IMR-90 (cell line): ENCODE results near the gene CD7. TPM values are rescaled to one million over a fixed set of nuclear protein-coding genes. Genes with fewer than 3 reads are reported as not detected.

Experiments used
- ATAC-seq: fragments of 200-7000 bp; cut with Tn5 transposase; 2 replicates; pipeline ENCODE4 v1.9.1; 2020; ENCODE audit warnings: low read depth, mild to moderate bottlenecking, moderate library complexity
- BruUV-seq: library from RNA; stranded (reverse); fragments of 400-500 nt; replicated peaks from 2 replicates; lab custom pipeline; 2021; lab: Mats Ljungman, UMichigan
- CTCF ChIA-PET: fragments of 300-600 bp; formaldehyde crosslinking; extraction: SDS; loops from one replicate; lab custom pipeline; 2021; ENCODE audit warnings: antibody characterized with exemption; lab: Yijun Ruan, JAX
- POLR2A ChIA-PET: fragments of 300-600 bp; sonication (Branson Sonifier 250); formaldehyde crosslinking; loops from one replicate; lab custom pipeline; 2022; ENCODE audit warnings: antibody characterized with exemption; ENCODE audit not compliant: unreplicated experiment; lab: Charles Lee
- DNase-seq: peaks from one replicate; pipeline ENCODE4 v3.0.0; 2013
- H2AFZ ChIP-seq: replicated peaks from 2 replicates; pipeline ENCODE3; 2013; ENCODE audit warnings: low read length, mild to moderate bottlenecking; ENCODE audit not compliant: poor library complexity
- H2AK5ac ChIP-seq: 2 replicates; pipeline ENCODE4 v1.6.1; 2013; ENCODE audit warnings: low read depth, low read length, inconsistent platforms
- H2AK9ac ChIP-seq: replicated peaks from 2 replicates; pipeline ENCODE3; 2013; ENCODE audit warnings: mild to moderate bottlenecking, low read depth, low read length, moderate library complexity; ENCODE audit not compliant: poor library complexity
- H2BK120ac ChIP-seq: 2 replicates; pipeline ENCODE4 v1.6.1; 2013; ENCODE audit warnings: low read depth, low read length, inconsistent platforms
- H2BK15ac ChIP-seq: 3 replicates; pipeline ENCODE4 v1.6.1; 2013; ENCODE audit warnings: low read depth, low read length, inconsistent platforms
- H2BK20ac ChIP-seq: 2 replicates; pipeline ENCODE4 v1.6.1; 2013; ENCODE audit warnings: low read depth, mild to moderate bottlenecking, inconsistent platforms, low read length, moderate library complexity
- H2BK5ac ChIP-seq: 2 replicates; pipeline ENCODE4 v1.6.1; 2013; ENCODE audit warnings: mild to moderate bottlenecking, low read depth, low read length, inconsistent platforms; ENCODE audit not compliant: poor library complexity, severe bottlenecking
- H3K14ac ChIP-seq: replicated peaks from 2 replicates; pipeline ENCODE4 v1.6.1; 2013; ENCODE audit warnings: low read depth, low read length, inconsistent platforms
- H3K18ac ChIP-seq: 2 replicates; pipeline ENCODE4 v1.6.1; 2013; ENCODE audit warnings: low read depth, low read length, control low read depth
- H3K23ac ChIP-seq: 2 replicates; pipeline ENCODE4 v1.6.1; 2013; ENCODE audit warnings: low read depth, low read length, inconsistent platforms
- H3K27ac ChIP-seq: 2 replicates; pipeline ENCODE4 v1.5.1; 2013; ENCODE audit warnings: mild to moderate bottlenecking, control low read depth, low read length; ENCODE audit not compliant: insufficient read depth
- H3K27me3 ChIP-seq: 2 replicates; pipeline ENCODE4 v1.6.1; 2013; ENCODE audit warnings: low read length; ENCODE audit not compliant: control insufficient read depth, insufficient read depth
- H3K36me3 ChIP-seq: 2 replicates; pipeline ENCODE4 v1.6.1; 2013; ENCODE audit warnings: low read length, mixed read lengths; ENCODE audit not compliant: control insufficient read depth, insufficient read depth
- H3K4ac ChIP-seq: 2 replicates; pipeline ENCODE4 v1.6.1; 2013; ENCODE audit warnings: low read depth, low read length, inconsistent platforms
- H3K4me1 ChIP-seq: 2 replicates; pipeline ENCODE4 v1.6.1; 2013; ENCODE audit warnings: low read length, mixed read lengths; ENCODE audit not compliant: control insufficient read depth, insufficient read depth
- H3K4me2 ChIP-seq: 2 replicates; pipeline ENCODE4 v1.6.1; 2013; ENCODE audit warnings: low read depth, mild to moderate bottlenecking, control low read depth, low read length, moderate library complexity
- H3K4me3 ChIP-seq: 2 replicates; pipeline ENCODE4 v1.5.1; 2013; ENCODE audit warnings: low read depth, mild to moderate bottlenecking, control low read depth, low read length, moderate library complexity; ENCODE audit not compliant: insufficient read depth
- H3K56ac ChIP-seq: 2 replicates; pipeline ENCODE4 v1.6.1; 2013; ENCODE audit warnings: low read length, inconsistent platforms; ENCODE audit not compliant: insufficient read depth; ENCODE audit errors: extremely low read depth
- H3K79me1 ChIP-seq, 2 experiments: 2 replicates each; pipeline ENCODE4 v1.6.1; 2013; ENCODE audit warnings: low read length in 2 of 2, inconsistent platforms in 1 of 2, low read depth in 1 of 2
- H3K9ac ChIP-seq: 2 replicates; pipeline ENCODE4 v1.6.1; 2013; ENCODE audit warnings: low read depth, low read length, control low read depth
- H3K9me1 ChIP-seq: 2 replicates; pipeline ENCODE4 v1.6.1; 2013; ENCODE audit warnings: low read length, inconsistent platforms; ENCODE audit not compliant: insufficient read depth
- H3K9me3 ChIP-seq: 2 replicates; pipeline ENCODE4 v1.6.1; 2013; ENCODE audit warnings: low read length; ENCODE audit not compliant: control insufficient read depth, insufficient read depth
- H4K20me1 ChIP-seq: 2 replicates; pipeline ENCODE4 v1.6.1; 2013; ENCODE audit warnings: low read length, inconsistent platforms; ENCODE audit not compliant: insufficient read depth
- H4K5ac ChIP-seq: 2 replicates; pipeline ENCODE4 v1.6.1; 2013; ENCODE audit warnings: mild to moderate bottlenecking, low read depth, low read length, control low read depth
- H4K8ac ChIP-seq, 2 experiments: 2 replicates each; pipeline ENCODE4 v1.6.1; 2013; ENCODE audit warnings: low read depth in 2 of 2, low read length in 2 of 2, control low read depth in 1 of 2, inconsistent platforms in 1 of 2
- H4K91ac ChIP-seq: 2 replicates; pipeline ENCODE4 v1.6.1; 2013; ENCODE audit warnings: low read depth, low read length, inconsistent platforms; ENCODE audit not compliant: insufficient read depth
- FOS ChIP-seq: fragments of 150-350 bp; IDR thresholded peaks from 2 replicates; pipeline ENCODE4 v1.6.1; 2016; ENCODE audit warnings: low read depth, low read length
- POLR2A ChIP-seq: IDR thresholded peaks from 2 replicates; pipeline ENCODE4 v1.6.1; 2012; ENCODE audit warnings: mild to moderate bottlenecking, low read depth, low read length
- WGBS, 2 experiments: methylation state at CpG; one replicate each; pipeline versions ENCODE4 v1.1.5 to v1.1.7; 2013; ENCODE audit warnings: missing lambda C conversion rate in 2 of 2; ENCODE audit not compliant: insufficient read length in 1 of 2; ENCODE audit errors: extremely low coverage in 2 of 2; 5-methylcytosine and 5-hydroxymethylcytosine counted together
- dilution Hi-C: fragments of 300-500 bp; cut with HindIII; formaldehyde crosslinking; loops from one replicate; pipeline ENCODE4 v1.14.3; 2018; ENCODE audit warnings: low sequenced_read_pairs; ENCODE audit not compliant: unreplicated experiment
- in situ Hi-C: fragments of 300-500 bp; cut with MboI; formaldehyde crosslinking; loops from 3 replicates; pipeline ENCODE4 v1.14.3; 2019; ENCODE audit warnings: low sequenced_read_pairs, inconsistent platforms, mixed read lengths
- intact Hi-C: fragments of 100-400 bp; cut with micrococcal nuclease; formaldehyde crosslinking; loops from 2 replicates; pipeline ENCODE4 v1.10.0; 2022
- polyA plus RNA-seq, 3 experiments: library from polyadenylated mRNA; depleted of rRNA; stranded (reverse); fragments of >200 nt; gene quantifications; 2 replicates each; pipeline ENCODE4 v1.2.3, GENCODE V29; 2012; ENCODE audit warnings: low replicate concordance in 1 of 3
- total RNA-seq: library from RNA; depleted of rRNA; stranded (reverse); fragments of >200 nt; gene quantifications from 2 replicates; pipeline ENCODE4 v1.2.3, GENCODE V29; 2012

CD7 gene
- total and polyA plus RNA-seq, 2 of the 4 experiments (the other 2 are of a cell fraction) = not detected

DNA sequence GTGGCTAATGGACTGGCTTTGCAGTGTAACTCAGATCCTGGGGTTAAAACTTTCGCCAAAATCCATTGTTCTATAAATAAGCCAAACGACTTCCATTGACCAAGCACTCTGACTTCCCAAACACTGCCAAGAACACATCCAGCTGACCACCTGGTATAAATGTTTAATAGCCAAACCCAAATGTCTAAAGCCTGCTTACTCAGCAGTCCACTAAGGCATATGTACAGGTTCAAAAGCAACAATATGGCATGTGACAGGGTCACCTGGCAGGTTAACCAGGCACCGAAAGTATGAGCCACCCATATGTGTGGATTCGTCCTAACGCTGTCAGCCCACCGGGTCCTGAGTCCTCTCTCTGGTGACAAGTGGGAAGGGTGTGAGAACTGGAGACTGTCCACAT lies 46.0 kb downstream of the CD7 start:
- in situ Hi-C loops = no loop called here

More for the DNA sequence above, 46.0 kb downstream of the CD7 start:
- Histone ChIP-seq H3K23ac (peak overlapping the region; percentile 2; the same call in 1 of the 2 replicates), H3K4me3 (no peak overlapping the region), H2AK9ac (no peak overlapping the region), H3K18ac (no peak overlapping the region), H2BK15ac (no peak overlapping the region), H3K9me1 (peaks cover 33% of the 10 kb centered on the region), H3K36me3 (peaks cover 30% of the 10 kb centered on the region), H2BK120ac (no peak overlapping the region), H4K91ac (no peak overlapping the region), H3K4me1 (peaks cover 37% of the 10 kb centered on the region), H4K5ac (no peak overlapping the region), H2BK20ac (no peak overlapping the region), H3K4me2 (no peak overlapping the region; the same call in 1 of the 2 replicates), H3K27ac (no peak overlapping the region), H2AFZ (no peak overlapping the region), H3K79me1 (peaks cover 7 to 59% of the 10 kb centered on the region in 2 experiments), H3K9me3 (no peaks in the 10 kb centered on the region), H2BK5ac (no peak overlapping the region), H2AK5ac (no peak overlapping the region), H3K14ac (no peak overlapping the region), H3K27me3 (no peaks in the 10 kb centered on the region), H4K20me1 (peaks cover 64% of the 10 kb centered on the region), H4K8ac (no peak overlapping the region), H3K56ac (no peak overlapping the region), H3K4ac (no peak overlapping the region), H3K9ac (no peak overlapping the region)
- no peak for ATAC-seq
- TSS peak; percentile 30 for BruUV-seq
- ChIA-PET POLR2A (no interaction called here), CTCF (no interaction called here)
- TF ChIP-seq FOS = no peak
- TF ChIP-seq POLR2A = 0 out of 2 replicates have a peak, but pooled peaks have one; percentile 16
- intact Hi-C loops (no loop called here), dilution Hi-C loops (no loop called here)
- WGBS, 2 experiments = 93% methylated on average over 3 of the region's 6 CpGs; no CpG with 5 or more reads in 1 of the 2 experiments
- DNase-seq = no peak
